Left kidney (tissue), 2 donors: ENCODE results near the gene USP32. TPM values are rescaled to one million over a fixed set of nuclear protein-coding genes. Genes with fewer than 3 reads are reported as not detected.
"Not testable (repeated sequence)": the region's sequence is repeated elsewhere in the genome, so short reads cannot be mapped to it uniquely, and the experiment has no call there.

ENCODE experiments used
- DNase-seq: peaks from one replicate; pipeline ENCODE4 v3.0.0-alpha.2; 2013
- polyA plus RNA-seq: library from polyadenylated mRNA; unstranded; fragments of 120-200 nt; gene quantifications from one replicate; pipeline ENCODE4 v1.2.1, GENCODE V29; 2013; ENCODE audit not compliant: insufficient read length

Gene USP32
- polyA plus RNA-seq, 1 donor: 49.9 TPM

DNA sequence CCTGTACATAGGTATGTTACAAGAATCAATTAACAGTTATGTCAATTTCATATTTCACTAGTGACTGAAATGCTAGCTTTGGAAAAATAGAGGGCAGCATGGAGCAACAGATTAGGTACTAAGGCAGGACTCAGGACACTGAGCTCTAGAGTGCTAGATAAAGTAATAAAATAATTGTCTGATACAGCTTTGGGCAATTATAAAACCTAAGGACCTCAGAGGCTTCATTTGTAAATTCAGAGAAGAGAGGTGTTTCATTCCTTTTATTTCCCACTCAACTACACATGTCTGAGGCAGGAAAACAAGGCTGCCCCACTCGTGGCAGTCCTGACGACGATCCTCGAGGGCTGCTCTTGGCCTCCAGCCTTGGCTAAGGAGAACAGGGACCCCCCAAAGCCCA lies 160.7 kb downstream of the USP32 start:
- DNase-seq: no peak

DNA sequence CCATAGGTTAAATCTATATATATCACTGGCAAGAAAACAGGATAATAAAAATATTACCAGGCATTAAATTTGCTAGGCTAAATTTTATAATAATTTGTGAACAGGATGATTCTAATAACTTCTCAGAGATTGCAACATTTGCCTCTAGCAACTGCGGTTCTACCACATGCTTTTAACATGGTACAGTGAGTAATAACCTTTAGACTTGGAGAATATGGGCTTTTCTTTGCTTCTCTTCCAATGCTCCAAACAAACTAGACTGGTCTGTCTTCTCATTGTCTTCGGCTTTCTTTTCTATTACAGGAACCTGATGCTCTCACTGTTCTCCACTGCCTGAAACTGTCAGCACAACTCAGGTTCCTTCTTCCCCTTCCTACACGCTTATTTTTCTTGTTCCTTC lies 161.6 kb downstream of the USP32 start:
- no peak for DNase-seq

DNA sequence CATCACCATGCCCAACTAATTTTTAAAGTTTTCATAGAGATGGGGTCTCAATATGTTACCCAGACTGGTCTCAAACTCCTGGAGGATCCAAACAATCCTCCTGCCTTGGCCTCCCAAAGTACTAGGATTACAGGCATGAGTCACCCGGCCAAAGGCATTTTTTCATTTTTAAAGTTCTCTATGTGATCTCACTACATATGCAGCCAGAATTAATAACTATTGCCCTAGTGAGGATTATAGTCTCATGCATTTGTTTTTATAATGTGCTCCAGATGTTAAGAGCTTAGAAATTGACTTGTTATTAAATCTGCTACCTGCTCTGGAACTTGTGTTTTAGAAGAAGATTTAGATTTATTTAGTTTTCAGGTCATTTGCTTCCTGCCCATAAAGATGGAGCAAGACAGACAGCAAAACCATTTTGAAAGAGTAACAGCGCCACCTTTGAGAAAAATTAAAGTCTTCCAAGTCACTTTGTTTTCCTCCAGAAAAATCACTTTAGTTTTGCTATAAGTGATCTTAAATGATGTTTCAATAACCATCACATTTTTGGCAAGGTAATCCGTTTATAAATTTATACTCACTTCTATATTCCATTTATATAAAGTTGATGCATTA lies 162.6 kb downstream of the USP32 start:
- DNase-seq: no peak

DNA sequence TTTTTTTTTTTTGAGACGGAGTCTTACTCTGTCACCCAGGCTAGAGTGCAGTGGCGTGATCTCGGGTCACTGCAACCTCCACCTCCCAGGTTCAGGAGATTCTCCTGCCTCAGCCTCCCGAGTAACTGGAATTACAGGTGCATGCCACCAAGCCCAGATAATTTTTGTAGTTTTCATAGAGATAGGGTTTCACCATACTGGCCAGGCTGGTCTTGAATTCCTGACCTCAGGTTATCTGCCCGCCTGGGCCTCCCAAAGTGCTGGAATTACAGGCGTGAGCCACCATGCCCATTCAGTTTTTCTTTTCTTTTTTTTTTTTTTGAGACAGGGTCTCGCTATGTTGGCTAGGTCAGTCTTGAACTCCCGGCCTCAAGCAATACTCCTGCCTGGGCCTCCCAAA lies 164.7 kb downstream of the USP32 start:
- DNase-seq: not testable (repeated sequence)

DNA sequence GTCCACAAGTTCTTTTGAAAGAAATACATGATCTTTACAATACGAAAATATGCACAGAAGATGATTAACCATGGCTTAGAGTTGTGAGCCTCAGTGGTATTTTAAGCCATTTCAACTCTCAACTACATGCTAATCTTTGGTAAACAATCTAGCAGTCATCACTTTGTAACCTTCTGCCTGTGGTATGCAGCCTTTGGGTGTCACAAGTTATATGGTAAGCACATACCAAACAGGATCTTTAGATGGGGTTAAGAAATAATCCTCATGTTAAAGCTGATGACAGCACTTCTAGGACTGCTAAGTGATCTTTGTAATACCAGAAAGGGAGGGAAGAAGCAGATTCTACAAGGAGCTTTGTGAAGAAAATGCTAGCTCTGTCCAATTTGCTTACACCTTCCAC lies 167.9 kb downstream of the USP32 start:
- no peak for DNase-seq

DNA sequence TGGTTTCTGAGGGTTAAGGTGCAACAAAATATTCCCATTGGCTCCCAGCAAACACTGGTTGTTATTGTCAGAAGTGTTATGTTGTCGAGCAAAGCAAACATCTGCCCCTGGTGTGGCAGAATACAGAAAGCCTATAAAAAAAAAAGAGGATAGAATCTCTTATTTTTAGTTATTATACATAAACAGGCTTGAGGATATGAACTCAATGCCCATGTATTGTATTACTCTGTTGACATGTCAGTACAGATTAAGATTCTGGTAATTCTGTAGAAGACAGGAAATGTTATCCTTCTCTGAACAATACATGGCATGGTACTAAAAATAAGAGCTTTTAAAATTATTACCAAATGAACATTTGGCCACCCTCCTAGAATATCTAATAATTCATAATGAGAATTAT lies 168.5 kb downstream of the USP32 start:
- no peak for DNase-seq

DNA sequence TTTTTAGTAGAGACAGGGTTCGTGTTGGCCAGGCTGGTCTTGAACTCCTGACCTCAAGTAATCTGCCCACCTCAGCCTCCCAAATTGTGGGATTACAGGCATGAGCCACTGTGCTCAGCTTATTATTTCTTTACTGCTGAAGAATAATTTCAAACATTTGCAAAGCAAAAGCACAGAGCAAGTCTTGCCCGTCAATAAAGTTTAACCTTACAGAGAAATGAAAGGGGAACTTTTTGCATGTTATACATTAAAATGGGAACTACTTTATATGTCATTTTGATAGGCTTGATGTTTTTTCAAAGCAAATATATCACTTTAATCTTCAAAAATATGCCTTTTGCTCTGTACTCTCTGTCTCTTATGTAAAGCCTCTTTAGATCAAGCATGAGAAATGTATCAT lies 173.2 kb downstream of the USP32 start:
- not testable (repeated sequence) for DNase-seq

DNA sequence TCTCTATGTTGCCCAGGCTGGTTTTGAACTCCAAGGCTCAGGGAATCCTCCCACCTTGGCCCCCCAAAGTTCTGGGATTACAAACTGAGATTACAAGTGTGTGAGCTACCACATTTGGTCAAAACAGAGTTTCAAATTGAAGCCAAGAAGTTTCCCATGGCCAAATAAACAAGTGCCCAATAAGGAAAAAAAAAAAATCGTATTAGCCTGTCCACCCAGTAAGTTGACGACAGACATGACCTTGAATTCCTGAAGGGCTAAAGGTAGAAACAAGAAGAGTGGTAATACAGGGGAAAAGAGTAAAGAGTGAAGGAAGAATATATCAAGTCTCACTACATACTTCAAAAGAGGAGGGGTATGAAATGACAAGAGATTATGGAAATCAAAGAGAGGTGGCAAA lies 176.0 kb downstream of the USP32 start:
- not testable (repeated sequence) for DNase-seq

DNA sequence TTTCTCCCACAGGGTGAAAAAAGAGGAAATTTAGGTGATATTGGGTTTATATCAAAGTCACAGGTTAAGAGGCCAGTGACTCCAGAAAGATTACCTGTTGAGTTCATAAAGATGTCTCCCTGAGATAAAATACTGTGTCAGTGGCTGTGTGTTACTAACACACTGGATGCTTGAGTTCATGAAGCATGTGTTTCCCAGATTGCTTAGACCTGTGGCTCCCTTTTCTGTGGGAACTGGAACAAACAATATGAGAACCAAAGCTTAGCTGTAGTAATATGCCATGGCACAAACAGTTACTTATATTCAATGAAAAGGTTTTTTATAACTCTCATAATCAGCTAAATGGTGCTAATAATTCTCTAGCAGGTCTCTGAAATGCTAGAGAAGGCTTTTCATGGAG lies 180.7 kb downstream of the USP32 start:
- not testable (repeated sequence) for DNase-seq

DNA sequence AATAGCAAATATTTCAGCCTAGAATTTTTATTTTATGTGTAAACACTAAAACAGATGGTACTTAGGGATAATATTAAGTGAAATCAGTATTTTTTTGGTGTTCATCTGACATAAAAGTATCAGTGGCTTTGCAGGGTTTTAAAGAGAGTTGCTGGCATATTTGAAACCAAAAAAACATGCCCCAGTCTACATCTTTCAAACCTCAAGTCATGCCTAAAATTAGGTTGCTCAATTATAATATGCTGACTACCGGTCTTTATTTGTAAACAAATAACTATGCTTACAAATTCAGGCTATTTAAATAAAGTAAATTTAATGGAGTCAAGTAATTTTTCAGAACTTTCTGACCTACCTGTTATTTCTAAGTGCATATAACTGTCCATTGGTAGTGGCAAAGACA lies 183.6 kb downstream of the USP32 start:
- DNase-seq: not testable (repeated sequence)

DNA sequence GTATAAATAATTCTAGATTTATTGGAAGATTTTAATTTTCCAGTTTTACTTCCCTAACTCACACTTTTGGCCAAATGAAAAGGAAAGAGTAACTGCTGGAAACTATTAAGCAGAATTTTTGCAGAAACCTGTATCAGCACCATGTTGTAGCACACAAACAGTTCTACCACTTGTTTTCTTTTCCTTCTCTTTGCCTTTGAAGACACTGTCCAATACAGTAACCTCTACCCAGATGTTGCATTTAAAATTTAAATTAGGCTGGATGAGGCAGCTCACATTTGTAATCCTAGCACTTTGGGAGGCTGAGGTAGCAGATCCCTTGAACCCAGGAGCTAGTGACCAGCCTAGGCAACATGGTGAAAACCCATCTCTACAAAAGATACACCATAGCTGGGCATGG lies 186.2 kb downstream of the USP32 start:
- DNase-seq: not testable (repeated sequence)

DNA sequence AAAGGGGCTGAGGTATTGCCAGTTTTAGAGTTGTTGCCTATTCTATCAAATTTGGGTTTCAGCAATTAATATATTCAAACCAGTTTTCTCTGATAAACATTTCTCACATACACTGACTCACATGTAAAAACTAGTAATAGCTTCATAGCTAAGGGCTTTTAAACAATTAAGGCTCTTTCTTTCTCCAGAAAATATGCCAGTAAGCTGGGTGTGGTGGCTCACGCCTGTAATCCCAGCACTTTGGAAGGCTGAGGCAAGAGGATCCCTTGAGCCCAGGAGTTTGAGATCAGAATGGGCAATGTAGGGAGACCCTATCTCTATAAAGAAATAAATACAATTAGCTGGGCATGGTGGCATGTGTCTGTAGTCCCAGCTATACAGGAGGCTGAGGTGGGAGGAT lies 193.3 kb downstream of the USP32 start:
- DNase-seq: not testable (repeated sequence)

DNA sequence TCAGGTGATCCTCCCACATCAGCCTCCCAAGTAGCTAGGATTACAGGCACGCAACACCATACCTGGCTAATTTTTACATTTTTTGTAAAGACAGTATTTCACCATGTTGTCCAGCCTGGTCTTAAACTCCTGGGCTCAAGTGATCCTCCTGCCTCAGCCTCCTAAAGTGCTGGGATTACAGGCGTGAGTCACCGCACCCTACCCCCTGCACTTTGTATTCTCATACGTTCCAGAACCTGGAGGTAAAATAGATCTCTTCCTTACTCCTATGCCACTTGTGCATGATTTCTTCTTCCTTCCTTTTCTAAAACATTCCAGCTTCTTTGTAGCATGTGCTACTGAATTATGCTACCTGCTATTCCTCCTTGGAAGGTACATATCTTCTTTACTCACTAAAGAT lies 197.8 kb downstream of the USP32 start:
- DNase-seq: not testable (repeated sequence)

DNA sequence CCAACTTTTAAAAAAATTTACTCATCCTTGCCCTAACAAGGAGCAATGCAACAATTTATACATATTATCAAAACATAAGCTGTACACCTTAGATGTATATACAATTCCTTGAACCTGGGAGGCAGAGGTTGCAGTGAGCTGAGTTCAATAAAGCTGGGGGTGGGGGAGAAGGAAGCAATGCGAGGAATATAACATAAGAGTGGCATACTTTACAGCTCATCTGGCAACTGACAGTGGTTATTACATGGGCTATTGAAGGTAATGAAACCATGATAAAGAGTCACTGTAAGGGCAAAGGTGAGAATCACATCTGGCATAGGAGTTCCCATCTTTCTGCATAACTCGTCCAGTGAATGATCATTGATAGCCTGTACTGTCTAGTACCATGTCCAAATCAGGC lies 198.5 kb downstream of the USP32 start:
- no peak for DNase-seq

DNA sequence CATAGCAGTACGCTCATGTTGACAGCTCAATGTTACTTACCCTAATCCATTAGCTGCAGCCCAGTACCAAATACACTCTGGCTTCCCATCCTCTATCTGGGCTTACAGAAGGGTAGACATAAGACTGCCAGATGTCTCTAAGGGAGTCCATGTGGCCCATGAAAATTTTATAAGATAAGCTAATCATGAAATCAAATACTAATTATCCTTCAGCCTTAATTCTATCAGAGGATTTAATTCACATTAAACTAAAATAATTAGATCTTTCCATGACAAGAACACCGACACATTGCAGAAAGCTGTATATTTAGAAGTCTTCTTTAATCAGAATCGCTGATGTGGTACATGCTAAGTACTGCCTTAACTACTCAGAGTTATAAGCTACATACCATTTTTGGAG lies 198.9 kb downstream of the USP32 start:
- DNase-seq: not testable (repeated sequence)

DNA sequence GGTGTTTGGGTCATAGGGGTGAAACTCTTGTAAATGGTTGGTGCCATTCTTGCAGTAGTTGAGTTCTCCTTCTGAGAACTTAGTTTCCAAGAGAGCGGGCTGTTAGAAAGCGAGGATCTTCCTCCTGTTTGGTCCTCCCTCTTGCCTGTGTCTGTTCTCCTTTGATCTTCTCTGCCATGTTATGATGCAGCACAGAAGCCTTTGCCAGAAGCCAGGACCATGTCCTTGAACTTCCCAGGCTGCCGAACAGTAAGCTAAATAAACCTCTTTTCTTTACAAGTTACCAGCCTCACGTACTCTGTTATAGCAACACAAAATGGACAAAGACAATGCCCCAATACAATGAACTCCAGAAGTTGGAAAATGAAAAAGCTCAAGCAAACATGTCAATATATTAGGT lies 201.9 kb downstream of the USP32 start:
- not testable (repeated sequence) for DNase-seq

DNA sequence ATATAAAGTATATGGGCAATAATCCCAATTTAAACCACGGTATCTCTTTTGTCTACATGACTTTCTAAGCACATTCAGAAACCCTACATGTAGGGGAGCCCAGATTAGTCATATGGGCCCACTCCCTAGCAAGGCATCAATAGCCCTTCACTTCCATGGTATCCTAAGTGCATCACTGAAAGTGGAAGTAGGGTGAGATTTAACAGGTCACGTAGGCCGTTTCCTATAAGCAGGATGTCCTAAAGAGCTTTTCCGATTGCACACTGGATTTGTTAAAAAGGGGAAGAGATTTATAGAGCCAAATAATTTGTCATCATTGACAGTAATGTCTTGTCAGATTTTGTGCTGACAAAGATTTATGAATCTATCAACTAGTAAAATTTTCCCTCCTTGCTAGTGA lies 203.2 kb downstream of the USP32 start:
- DNase-seq: no peak

DNA sequence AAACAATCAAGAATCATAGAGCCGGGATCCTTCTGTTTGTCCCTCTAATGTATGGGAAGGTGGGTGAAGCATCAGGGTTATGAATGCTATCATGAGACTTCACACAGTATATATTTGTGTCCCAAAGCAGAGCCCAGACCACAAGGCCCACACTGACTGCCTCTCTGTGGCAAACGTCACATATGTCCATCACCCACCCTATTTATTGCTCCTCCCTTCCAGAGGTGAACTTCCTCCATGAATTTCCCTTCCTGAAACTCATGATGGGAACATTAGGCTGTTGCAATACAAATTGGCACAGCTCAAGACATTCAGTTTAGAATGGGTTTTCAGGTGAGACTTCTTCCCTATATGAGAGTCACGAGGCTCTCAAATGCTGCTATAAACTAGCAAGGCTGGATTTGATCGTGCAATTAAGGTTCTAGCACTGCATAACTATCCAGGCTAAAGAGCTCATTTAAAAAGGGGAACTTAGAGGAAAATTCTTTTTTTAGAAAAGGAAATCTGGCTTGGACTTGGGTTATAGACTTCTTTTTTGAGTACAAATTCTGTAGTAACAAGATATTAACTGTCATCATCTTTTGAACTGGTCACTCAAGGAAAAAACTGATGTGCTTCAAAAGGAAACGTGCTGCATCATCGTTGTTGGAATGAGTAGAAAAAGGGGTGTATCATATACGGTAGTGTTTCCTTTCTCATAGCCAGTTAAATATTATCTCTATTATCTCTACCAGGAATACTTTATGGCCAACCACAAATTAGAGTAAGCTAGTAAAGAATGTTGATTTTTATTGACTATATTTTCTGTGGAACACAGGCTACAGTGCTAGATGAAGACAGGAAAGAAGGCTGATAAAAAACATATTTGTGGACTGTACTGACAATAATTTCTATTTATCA lies 204.8 kb downstream of the USP32 start:
- not testable (repeated sequence) for DNase-seq

DNA sequence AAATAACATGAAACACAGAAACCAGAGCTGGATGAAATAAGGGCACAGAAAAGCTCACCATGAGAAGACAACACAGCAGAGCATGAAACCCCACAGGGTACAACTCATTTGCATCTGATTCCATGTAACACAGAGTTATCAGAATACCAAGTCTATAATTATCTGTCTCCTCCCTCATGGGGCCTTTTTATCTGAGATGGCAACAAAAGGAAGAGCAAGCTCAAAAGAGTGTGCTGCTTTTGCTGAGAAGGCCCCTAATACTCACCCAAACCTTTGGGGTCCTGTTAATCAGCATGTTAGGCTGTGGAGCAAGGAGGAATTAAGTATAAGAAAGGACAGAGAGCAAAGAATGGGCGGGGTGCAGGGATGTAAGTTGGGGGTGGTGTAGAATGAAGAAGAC lies 205.6 kb downstream of the USP32 start:
- not testable (repeated sequence) for DNase-seq

DNA sequence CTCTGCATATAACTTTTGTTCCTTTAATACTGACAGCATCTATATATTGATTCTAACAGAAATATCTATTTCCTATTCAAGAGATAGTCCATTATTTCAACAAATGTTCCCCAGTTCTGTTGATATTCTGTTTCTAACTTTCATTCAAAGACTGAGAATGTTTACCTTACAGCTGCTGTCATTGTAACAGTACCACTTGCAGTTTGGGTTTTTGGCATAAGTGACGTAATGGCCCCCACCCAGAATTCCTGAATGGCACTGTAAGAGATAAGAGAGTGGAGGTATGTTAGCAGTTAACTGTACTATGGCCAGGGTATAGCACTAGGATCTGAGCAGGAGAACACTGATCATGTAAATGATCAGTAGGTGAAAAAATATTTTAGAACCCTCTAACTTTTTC lies 211.6 kb downstream of the USP32 start:
- not testable (repeated sequence) for DNase-seq

DNA sequence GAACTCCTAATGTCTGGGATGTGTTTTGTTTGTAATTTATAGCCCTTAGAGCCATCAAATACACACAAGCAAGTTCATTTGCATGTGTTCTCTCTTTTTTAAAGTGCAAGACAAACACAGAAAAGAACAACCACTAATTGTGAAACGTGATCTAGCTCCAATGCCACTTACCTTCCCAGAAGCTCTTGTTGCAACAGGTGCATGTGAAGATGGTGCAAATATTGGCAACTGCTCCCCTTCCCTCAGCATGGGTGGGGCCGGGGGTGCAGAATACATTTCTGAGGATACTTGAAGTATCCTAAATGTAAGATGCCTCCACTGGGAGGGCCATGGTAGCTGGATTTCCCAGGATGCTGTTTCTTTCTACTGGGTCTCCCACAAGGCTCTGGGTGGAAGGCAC lies 213.8 kb downstream of the USP32 start:
- DNase-seq: not testable (repeated sequence)

DNA sequence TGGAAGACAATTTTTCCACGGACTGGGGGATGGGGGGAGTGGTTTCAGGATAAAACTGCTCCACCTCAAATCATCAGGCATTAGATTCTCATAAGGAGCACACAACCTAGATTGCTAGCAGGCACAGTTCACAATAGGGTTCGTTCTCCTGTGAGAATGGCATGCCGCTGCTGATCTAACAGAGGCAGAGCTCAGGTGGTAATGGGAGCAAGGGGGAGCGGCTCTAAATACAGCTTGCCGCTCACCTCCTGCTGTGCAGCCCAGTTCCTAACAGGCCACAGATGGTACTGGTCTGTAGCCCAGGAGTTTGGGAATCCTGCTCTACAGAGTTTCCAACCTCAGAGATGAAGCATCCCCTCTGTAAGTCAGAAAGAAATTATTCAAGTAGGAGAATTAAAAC lies 215.2 kb downstream of the USP32 start:
- DNase-seq: not testable (repeated sequence)

DNA sequence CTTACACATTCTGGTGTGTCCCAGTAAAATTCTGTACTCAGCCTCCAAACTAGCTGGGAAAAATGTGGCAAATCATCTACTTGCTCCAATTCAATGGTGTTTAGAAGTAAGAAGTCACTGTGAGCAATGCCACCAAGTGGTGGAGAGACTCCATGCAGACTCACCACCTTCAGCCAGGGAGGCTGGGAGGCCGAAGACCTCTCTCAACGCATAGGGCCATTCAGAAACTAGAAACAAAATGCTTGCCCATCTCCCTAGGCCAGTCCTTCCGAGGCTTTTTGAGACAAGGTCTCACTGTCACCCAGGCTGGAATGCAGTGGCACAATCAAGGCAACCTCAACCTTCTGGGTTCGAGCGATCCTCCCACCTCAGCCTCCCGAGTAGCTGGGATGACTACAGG lies 217.2 kb downstream of the USP32 start:
- not testable (repeated sequence) for DNase-seq

DNA sequence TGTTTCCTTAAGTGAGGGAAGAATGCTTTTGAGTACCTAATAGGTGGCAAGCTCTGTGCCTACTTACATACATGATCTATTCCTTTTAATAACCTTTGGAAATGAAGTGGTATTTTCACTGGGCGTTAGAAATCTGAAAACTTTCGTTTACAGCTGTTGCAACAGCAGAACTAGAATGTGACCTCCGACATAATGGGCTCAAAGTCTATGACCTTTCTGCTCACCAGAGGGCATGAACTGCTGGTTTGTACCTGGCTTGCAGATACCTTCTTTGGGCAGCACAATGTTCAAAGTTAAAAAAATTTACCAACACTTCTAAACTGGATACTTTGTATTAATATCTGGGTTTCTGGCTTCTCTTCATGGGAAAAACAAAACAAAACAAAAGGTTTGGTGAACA lies 217.9 kb downstream of the USP32 start:
- no peak for DNase-seq
